Measurements from ENCODE around the gene CTRL. TPM values are rescaled to one million over a fixed set of nuclear protein-coding genes. Genes with fewer than 3 reads are reported as not detected.

Gene CTRL
- total and polyA plus RNA-seq, 9 donors = 0.35 to 4.4 (median 2.5) TPM

GRCh38 chr16:67909056-67909742, 22.5 kb downstream of the CTRL start:
- intact Hi-C loops (cut with DNase I) = no loop called here
- H3K9me3 ChIP-seq = no peaks in the 10 kb centered on the region
- H3K4me3 ChIP-seq = no peak overlapping the region
- no peaks in the 10 kb centered on the region for H3K27me3 ChIP-seq
- TF ChIP-seq CTCF (IDR thresholded peaks at IDR 0.05) (no peak), EP300 (IDR thresholded peaks at IDR 0.05) (no peak), POLR2A (IDR thresholded peaks at IDR 0.05) (no peak)
- H3K27ac ChIP-seq = no peak overlapping the region
- H3K36me3 ChIP-seq = no peaks in the 10 kb centered on the region
- WGBS, 3 donors = 93 to 94% (median 93%) methylated on average over 36 of the region's 36 CpGs
- no peak for DNase-seq
- H3K4me1 ChIP-seq (ENCODE audit: insufficient read depth) = no peaks in the 10 kb centered on the region

DNA sequence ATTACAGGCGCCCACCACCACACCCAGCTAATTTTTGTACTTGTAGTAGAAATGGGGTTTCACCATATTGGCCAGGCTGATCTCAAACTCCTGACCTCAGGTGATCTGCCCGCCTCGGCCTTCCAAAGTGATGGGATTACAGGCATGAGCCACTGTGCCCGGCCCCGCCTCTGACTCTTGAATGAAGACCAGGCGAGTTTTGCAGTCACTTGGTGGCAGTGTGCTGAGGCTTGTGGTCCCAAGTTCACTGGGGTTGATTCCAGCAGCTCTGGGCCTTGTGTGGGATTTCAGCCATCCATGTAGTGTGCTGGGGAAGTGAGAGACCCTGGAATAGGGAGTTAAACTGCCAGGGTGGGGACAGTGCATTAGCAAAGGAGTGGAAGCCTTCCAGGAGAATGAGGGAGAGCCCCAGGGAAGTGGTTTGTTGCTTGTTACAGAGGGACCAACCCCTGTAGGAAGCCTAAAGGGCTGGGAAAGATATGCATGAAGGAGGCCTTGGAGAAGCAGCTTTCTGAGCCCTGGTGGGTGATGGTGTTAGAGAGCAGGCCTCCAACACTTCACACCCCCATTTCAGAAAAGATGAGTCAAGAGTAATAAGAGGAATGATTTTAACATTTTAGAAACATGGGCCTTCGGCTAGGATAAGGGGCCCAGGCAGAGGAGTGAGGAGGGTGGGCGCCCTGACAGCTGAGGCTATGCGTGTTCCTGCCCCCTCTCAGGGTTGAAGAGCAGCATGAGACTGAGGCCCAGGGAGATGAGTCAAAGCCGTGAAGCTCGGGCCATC, 24.1 kb downstream of the CTRL start:
- H3K27me3 ChIP-seq = no peaks in the 10 kb centered on the region
- H3K27ac ChIP-seq = no peak overlapping the region
- no peak for DNase-seq
- TF ChIP-seq CTCF (IDR thresholded peaks at IDR 0.05) (no peak), POLR2A (IDR thresholded peaks at IDR 0.05) (no peak), EP300 (IDR thresholded peaks at IDR 0.05) (no peak)
- intact Hi-C loops (cut with DNase I) = no loop called here
- no peak overlapping the region for H3K4me3 ChIP-seq
- H3K36me3 ChIP-seq = no peaks in the 10 kb centered on the region
- H3K4me1 ChIP-seq (ENCODE audit: insufficient read depth) = peaks cover 2% of the 10 kb centered on the region
- no peaks in the 10 kb centered on the region for H3K9me3 ChIP-seq
- WGBS, 3 donors = 89 to 96% (median 90%) methylated on average over 11 of the region's 11 CpGs

DNA sequence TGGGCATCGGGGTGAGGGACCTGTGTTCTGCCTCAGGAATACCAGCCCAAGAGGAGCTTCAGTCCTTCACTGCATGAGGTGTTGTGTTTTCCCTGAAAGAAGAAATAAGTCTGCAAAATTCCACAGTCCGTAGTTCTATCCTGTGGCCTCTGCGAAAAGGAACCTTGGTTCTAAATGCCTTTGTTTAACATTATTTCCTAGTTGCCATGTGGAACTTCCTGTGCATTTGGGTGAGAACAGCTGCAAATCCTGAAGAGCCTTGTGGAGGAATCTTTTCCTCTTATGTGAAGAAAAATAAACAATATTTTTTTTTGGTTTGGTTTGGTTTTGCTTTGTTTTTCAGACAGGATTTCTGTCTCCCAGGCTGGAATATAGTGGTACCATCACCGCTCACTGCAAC, 28.8 kb downstream of the CTRL start:
- intact Hi-C loops (cut with DNase I) = no loop called here
- peaks cover 2% of the 10 kb centered on the region for H3K4me1 ChIP-seq (ENCODE audit: insufficient read depth)
- DNase-seq = no peak
- H3K27ac ChIP-seq = no peak overlapping the region
- TF ChIP-seq CTCF (IDR thresholded peaks at IDR 0.05) (no peak), POLR2A (IDR thresholded peaks at IDR 0.05) (no peak), EP300 (IDR thresholded peaks at IDR 0.05) (no peak)
- H3K4me3 ChIP-seq = no peak overlapping the region
- no peaks in the 10 kb centered on the region for H3K9me3 ChIP-seq
- WGBS, 3 donors = 23 to 55% (median 34%) methylated on average over 4 of the region's 4 CpGs
- no peaks in the 10 kb centered on the region for H3K36me3 ChIP-seq
- no peaks in the 10 kb centered on the region for H3K27me3 ChIP-seq

GRCh38 chr16:67901734-67902133, 29.9 kb downstream of the CTRL start:
- Histone ChIP-seq H3K27me3 (no peaks in the 10 kb centered on the region), H3K4me3 (no peak overlapping the region), H3K4me1 (ENCODE audit: insufficient read depth) (peaks cover 5% of the 10 kb centered on the region), H3K9me3 (no peaks in the 10 kb centered on the region), H3K27ac (no peak overlapping the region), H3K36me3 (no peaks in the 10 kb centered on the region)
- WGBS, 3 donors = 88 to 93% (median 93%) methylated on average over 5 of the region's 5 CpGs
- intact Hi-C loops (cut with DNase I) = no loop called here
- no peak for DNase-seq
- TF ChIP-seq POLR2A (IDR thresholded peaks at IDR 0.05) (no peak), CTCF (IDR thresholded peaks at IDR 0.05) (no peak), EP300 (IDR thresholded peaks at IDR 0.05) (no peak)

All from ovary (tissue), 9 donors.